Endothelial cell of umbilical vein (primary cell): ENCODE measurements around the gene IFNA2. TPM values are rescaled to one million over a fixed set of nuclear protein-coding genes. Genes with fewer than 3 reads are reported as not detected.

ENCODE experiments used
- BruUV-seq: library from RNA; stranded (reverse); fragments of 400-500 nt; replicated peaks from 2 replicates; lab custom pipeline; 2021; lab: Mats Ljungman, UMichigan
- CTCF ChIA-PET: fragments of 300-600, 350-600 bp; sonication (Branson Sonifier 250); formaldehyde crosslinking; loops from one replicate; lab custom pipeline; 2021; ENCODE audit warnings: antibody characterized with exemption, inconsistent platforms; lab: Charles Lee
- POLR2A ChIA-PET: fragments of 300-600, 350-600 bp; sonication (Branson Sonifier 250); formaldehyde crosslinking; loops from one replicate; lab custom pipeline; 2021; ENCODE audit warnings: antibody characterized with exemption, inconsistent platforms; lab: Charles Lee
- DNase-seq: peaks from one replicate; pipeline ENCODE4 v3.0.0-alpha.2; 2011; ENCODE audit warnings: low read depth, low spot score
- FAIRE-seq: peaks from 2 replicates; lab custom pipeline; 2011; peaks lifted over from hg19 to GRCh38; lab: Jason Lieb, UNC
- H2AFZ ChIP-seq: 2 replicates; pipeline ENCODE4 v1.6.0; 2012; ENCODE audit warnings: low read depth, low read length, control low read depth, inconsistent platforms
- H3K27ac ChIP-seq: 2 replicates; pipeline ENCODE4 v1.5.1; 2011; ENCODE audit warnings: low read depth, mild to moderate bottlenecking, control low read depth, low read length, moderate library complexity; ENCODE audit not compliant: insufficient read depth
- H3K27me3 ChIP-seq, 2 experiments: 2 replicates each; pipeline versions ENCODE4 v1.6.0 to v1.6.1; 2011; ENCODE audit warnings: low read length in 2 of 2, mixed read lengths in 1 of 2; ENCODE audit not compliant: control insufficient read depth in 2 of 2, insufficient read depth in 2 of 2
- H3K36me3 ChIP-seq, 2 experiments: 2 replicates in 1 of 2; 3 replicates in 1 of 2; pipeline ENCODE4 v1.5.1; 2011; ENCODE audit warnings: low read length in 2 of 2, mild to moderate bottlenecking in 1 of 2, moderate library complexity in 1 of 2; ENCODE audit not compliant: control insufficient read depth in 2 of 2, insufficient read depth in 2 of 2; ENCODE audit errors: extremely low read depth in 1 of 2
- H3K4me1 ChIP-seq: 3 replicates; pipeline ENCODE4 v1.5.1; 2011; ENCODE audit warnings: mild to moderate bottlenecking, low read length; ENCODE audit not compliant: control insufficient read depth, insufficient read depth; ENCODE audit errors: extremely low read depth
- H3K4me2 ChIP-seq: 2 replicates; pipeline ENCODE4 v1.6.1; 2011; ENCODE audit warnings: low read length, control low read depth, mixed read lengths; ENCODE audit not compliant: insufficient read depth
- H3K4me3 ChIP-seq, 3 experiments: fragments of 200-600 bp in 1 of 3; sonication (generic), shearing (Covaris generic) in 1 of 3; replicated peaks in 1 of 3; 2 replicates each; pipeline ENCODE4 v1.5.1; 2011 to 2016; ENCODE audit warnings: control low read depth in 3 of 3, low read length in 3 of 3, mild to moderate bottlenecking in 2 of 3, inconsistent platforms in 1 of 3, low read depth in 1 of 3, moderate library complexity in 1 of 3; ENCODE audit not compliant: insufficient read depth in 1 of 3
- H3K79me2 ChIP-seq: 2 replicates; pipeline ENCODE4 v1.6.0; 2012; ENCODE audit warnings: low read length, inconsistent platforms; ENCODE audit not compliant: control insufficient read depth, insufficient read depth
- H3K9ac ChIP-seq: replicated peaks from 2 replicates; pipeline ENCODE3; 2011; ENCODE audit warnings: low read length, control low read depth; ENCODE audit not compliant: insufficient read depth; ENCODE audit errors: extremely low read depth
- H3K9me1 ChIP-seq: replicated peaks from 3 replicates; pipeline ENCODE4 v1.6.0; 2011; ENCODE audit warnings: mild to moderate bottlenecking, low read length; ENCODE audit not compliant: control insufficient read depth, insufficient read depth; ENCODE audit errors: extremely low read depth
- H3K9me3 ChIP-seq: replicated peaks from 2 replicates; pipeline ENCODE4 v1.5.1; 2012; ENCODE audit warnings: low read length, inconsistent platforms; ENCODE audit not compliant: control insufficient read depth, insufficient read depth
- H4K20me1 ChIP-seq: replicated peaks from 2 replicates; pipeline ENCODE3; 2011; ENCODE audit warnings: mild to moderate bottlenecking, low read length; ENCODE audit not compliant: control insufficient read depth, insufficient read depth; ENCODE audit errors: extremely low read depth
- EZH2 ChIP-seq: IDR thresholded peaks from 2 replicates; pipeline ENCODE4 v1.6.1; 2012; ENCODE audit warnings: borderline replicate concordance, low read depth, mild to moderate bottlenecking, moderate library complexity, low read length, inconsistent platforms; ENCODE audit not compliant: severe bottlenecking
- FOS ChIP-seq: IDR thresholded peaks from 2 replicates; pipeline ENCODE4 v1.6.1; 2011; ENCODE audit warnings: mild to moderate bottlenecking, low read length, moderate library complexity, borderline replicate concordance; ENCODE audit not compliant: insufficient read depth
- GATA2 ChIP-seq: IDR thresholded peaks from 2 replicates; pipeline ENCODE4 v1.7.0; 2011; ENCODE audit warnings: low read depth, mild to moderate bottlenecking, moderate library complexity, mixed read lengths, low read length; ENCODE audit not compliant: insufficient read length, insufficient read depth
- MYC ChIP-seq: IDR thresholded peaks from one replicate; pipeline ENCODE4 v1.6.1; 2011; ENCODE audit warnings: mild to moderate bottlenecking, low read depth, low read length
- POLR2A ChIP-seq: IDR thresholded peaks from 2 replicates; pipeline ENCODE4 v1.6.1; 2012; ENCODE audit warnings: low read depth, mild to moderate bottlenecking, control low read depth, low read length
- POLR2AphosphoS5 ChIP-seq: IDR thresholded peaks from 2 replicates; pipeline ENCODE4 v1.6.1; 2012; ENCODE audit warnings: low read depth, mild to moderate bottlenecking, control low read depth, low read length, moderate library complexity; ENCODE audit not compliant: insufficient read depth
- dilution Hi-C: fragments of 300-500 bp; cut with MboI; formaldehyde crosslinking; loops from one replicate; pipeline ENCODE4 v1.15.0; 2019; ENCODE audit warnings: low sequenced_read_pairs; ENCODE audit not compliant: extremely low pct_ligation_motif_present
- intact Hi-C: fragments of 100-400 bp; cut with micrococcal nuclease; formaldehyde crosslinking; loops from one replicate; pipeline ENCODE4 v1.10.0; 2022
- polyA plus RNA-seq, 4 experiments: library from polyadenylated mRNA; depleted of rRNA in 3 of 4; stranded (reverse) in 3 of 4; unstranded in 1 of 4; fragments of >200 nt; gene quantifications; 2 replicates each; pipeline versions ENCODE4 v1.2.1 to v1.2.3, GENCODE V29; 2011 to 2012; ENCODE audit warnings: missing spikeins in 1 of 4
- total RNA-seq: library from RNA; stranded (reverse); gene quantifications from 2 replicates; pipeline ENCODE4 v1.2.3, GENCODE V29; 2021
- TF ChIP-seq, protein P1 (sequence below), 2 donors: IDR thresholded peaks; 1 replicate in 1 of 2; 2 replicates in 1 of 2; pipeline ENCODE4 v1.5.1; 2011; ENCODE audit warnings: low read length in 2 of 2, mild to moderate bottlenecking in 2 of 2, moderate library complexity in 2 of 2, control low read depth in 1 of 2, inconsistent platforms in 1 of 2, low read depth in 1 of 2; ENCODE audit not compliant: insufficient read depth in 1 of 2; ENCODE audit errors: extremely low read depth in 1 of 2

Gene IFNA2
- total and polyA plus RNA-seq, 2 donors (not counting 3 experiments of a cell fraction or from before 2014, with no cell fraction given), result not detected

DNA sequence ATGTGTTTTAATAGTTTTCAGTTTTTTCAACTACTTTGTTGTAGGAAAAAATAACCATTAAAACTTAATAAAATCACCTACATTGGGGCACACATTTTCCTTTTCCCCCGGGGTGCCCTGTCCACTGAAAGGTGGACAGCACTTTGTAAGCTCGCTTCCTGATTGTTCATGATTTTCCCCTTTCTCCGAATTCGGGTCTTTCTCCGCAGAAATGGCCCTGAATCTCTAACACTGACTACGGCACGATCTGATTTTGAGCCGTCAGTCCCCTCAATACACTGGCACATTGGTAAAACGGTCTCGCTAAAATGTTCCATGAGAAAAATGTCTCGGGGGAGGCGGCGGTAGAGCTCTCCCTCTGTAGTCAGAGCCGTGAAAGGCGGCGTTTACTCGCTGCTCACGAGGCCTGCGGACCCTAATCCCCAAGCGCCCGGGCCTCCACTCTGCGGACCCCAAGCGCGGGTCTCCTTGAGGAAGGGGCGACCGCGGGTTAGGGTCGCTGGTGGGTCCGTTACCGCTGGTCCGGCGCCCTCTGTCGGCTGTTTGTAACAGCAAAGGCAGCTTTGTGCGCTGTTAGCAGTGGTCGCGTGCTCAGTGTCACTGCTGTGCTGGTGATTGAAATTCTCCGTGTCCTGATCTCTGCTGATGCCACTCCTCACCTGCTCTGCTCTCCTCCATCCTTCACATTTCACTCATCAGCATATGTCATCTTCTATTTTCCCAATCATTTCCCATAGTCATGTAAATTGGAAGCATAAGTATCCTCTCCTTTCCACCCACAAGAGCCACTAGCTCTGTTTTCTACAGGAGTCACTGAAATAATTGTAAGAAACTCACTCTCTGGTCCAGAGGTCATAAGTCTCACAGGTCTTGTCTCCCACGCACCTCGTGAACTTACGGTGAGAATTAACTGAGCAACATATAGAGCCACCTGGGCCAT lies 10.8 kb upstream of the IFNA2 start:
- BruUV-seq, result no TSS peak
- peak overlapping the region; percentile 53 for H2AFZ ChIP-seq
- intact Hi-C loops (loop anchor here (1.0 to 2.0 kb wide), 4 partner anchors 70 to 159 kb away; no protein-coding TSS in a partner anchor), dilution Hi-C loops (no loop called here)
- H3K9ac ChIP-seq, result no peak overlapping the region
- DNase-seq (peak; percentile 45), FAIRE-seq (peak; percentile 74)
- H3K36me3 ChIP-seq, result no peaks in the 10 kb centered on the region
- H3K4me1 ChIP-seq, result no peaks in the 10 kb centered on the region
- H3K27ac ChIP-seq, result no peak overlapping the region
- H3K79me2 ChIP-seq, result no peaks in the 10 kb centered on the region
- no peak for TF ChIP-seq POLR2AphosphoS5
- TF ChIP-seq MYC, result no peak
- TF ChIP-seq, protein P1, sequence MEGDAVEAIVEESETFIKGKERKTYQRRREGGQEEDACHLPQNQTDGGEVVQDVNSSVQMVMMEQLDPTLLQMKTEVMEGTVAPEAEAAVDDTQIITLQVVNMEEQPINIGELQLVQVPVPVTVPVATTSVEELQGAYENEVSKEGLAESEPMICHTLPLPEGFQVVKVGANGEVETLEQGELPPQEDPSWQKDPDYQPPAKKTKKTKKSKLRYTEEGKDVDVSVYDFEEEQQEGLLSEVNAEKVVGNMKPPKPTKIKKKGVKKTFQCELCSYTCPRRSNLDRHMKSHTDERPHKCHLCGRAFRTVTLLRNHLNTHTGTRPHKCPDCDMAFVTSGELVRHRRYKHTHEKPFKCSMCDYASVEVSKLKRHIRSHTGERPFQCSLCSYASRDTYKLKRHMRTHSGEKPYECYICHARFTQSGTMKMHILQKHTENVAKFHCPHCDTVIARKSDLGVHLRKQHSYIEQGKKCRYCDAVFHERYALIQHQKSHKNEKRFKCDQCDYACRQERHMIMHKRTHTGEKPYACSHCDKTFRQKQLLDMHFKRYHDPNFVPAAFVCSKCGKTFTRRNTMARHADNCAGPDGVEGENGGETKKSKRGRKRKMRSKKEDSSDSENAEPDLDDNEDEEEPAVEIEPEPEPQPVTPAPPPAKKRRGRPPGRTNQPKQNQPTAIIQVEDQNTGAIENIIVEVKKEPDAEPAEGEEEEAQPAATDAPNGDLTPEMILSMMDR (IDR thresholded peaks at IDR 0.05; ENCODE audit: extremely low read depth in 1 of 2, insufficient read depth in 1 of 2, low read depth in 1 of 2, low read length in 2 of 2), result peak; percentile 88 to 93
- no peak for TF ChIP-seq GATA2
- TF ChIP-seq FOS, result no peak
- TF ChIP-seq POLR2A, result no peak
- peak; percentile 68 for TF ChIP-seq EZH2
- POLR2A ChIA-PET, result interaction anchor here (1.6 kb wide), 1 partner anchor 70 kb away, joined by 3 read pairs; no protein-coding TSS in a partner anchor
- no peaks in the 10 kb centered on the region for H3K9me3 ChIP-seq
- H4K20me1 ChIP-seq, result no peaks in the 10 kb centered on the region
- CTCF ChIA-PET, result interaction anchor here (0.6 to 4.0 kb wide), 63 partner anchors 9 to 1041 kb away, joined by 3 to 105 read pairs (median 5); partner anchors contain the start of genes IFNA14, IFNA2, IFNA6 and IFNA7
- H3K4me3 ChIP-seq, result peak overlapping the region in 2 of 3 experiments; percentile 30 to 32
- H3K9me1 ChIP-seq, result no peaks in the 10 kb centered on the region
- H3K27me3 ChIP-seq, result peaks cover 31 to 78% of the 10 kb centered on the region in 2 experiments
- peak overlapping the region; percentile 82 for H3K4me2 ChIP-seq
